NB4 (cell line): Measurements from ENCODE around the gene ENOX1.

Source experiments
- CTCF ChIP-seq: IDR thresholded peaks from one replicate; pipeline ENCODE4 v1.5.1; 2012; ENCODE audit warnings: low read depth, low read length
- MAX ChIP-seq: IDR thresholded peaks from 2 replicates; pipeline ENCODE4 v1.6.1; 2011; ENCODE audit warnings: low read depth, low read length
- POLR2A ChIP-seq: IDR thresholded peaks from 2 replicates; pipeline ENCODE4 v1.6.1; 2011; ENCODE audit warnings: mild to moderate bottlenecking; ENCODE audit not compliant: insufficient read length; ENCODE audit errors: extremely low read depth

- TF ChIP-seq CTCF (no peak), MAX (no peak), POLR2A (no peak)
Observed at GRCh38 chr13:43727856-43728255, 58.9 kb downstream of the ENOX1 start.
